Measurements from ENCODE around the gene OOSP1.
"Not testable (repeated sequence)": the region's sequence is repeated elsewhere in the genome, so short reads cannot be mapped to it uniquely, and the experiment has no call there.

Gene OOSP1, protein sequence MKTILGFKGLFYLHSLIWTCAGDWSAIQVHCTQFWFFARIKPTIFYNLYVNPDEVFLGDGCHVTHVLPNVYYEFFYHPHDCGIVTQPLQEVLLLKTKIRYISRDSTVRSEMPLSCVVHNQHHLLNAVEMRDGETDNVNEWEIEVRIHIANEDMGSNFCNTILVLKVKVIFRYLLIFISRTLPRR

DNA sequence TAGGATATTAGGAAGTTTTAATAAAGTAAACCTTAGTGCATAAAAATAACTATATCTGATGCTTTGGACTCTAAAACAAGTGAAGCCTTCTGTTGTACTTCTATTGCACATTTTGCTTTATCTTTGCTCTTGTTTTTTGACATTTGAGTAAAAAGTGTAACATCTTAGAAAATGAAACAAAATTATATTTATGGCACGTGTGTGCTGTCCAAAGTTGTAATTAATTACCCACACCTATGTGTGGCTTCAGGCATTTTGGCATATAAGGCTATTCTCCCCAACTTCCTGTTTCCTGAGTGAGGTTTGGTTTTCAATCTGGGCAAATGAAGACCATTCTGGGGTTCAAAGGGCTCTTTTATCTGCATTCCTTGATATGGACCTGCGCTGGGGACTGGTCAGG, at the start of gene OOSP1:
TSS of gene OOSP1 (plus strand) at position 301 of the 400 bp plus-strand sequence. CDS start at position 324, 23 bp downstream.
- no peak for DNase-seq

DNA sequence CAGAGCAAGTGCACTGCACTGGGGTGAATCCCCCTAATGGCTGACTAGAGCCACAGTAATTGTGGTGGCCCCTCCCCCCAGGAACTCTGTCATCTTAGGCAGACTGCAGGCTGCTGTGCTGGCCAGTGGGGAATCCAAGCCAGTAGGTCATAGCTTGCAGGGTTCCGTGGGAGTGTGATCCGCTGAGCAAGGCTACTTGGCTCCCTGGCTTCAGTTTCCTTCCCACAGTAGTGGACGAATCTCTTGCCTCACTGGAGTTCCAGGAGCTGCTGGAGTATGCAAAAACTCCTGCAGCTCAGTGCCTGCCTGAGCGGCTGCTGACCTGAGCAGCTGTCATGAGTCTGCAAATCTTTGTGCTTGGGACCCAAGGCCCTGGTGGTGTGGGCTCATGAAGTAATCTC, 46.5 kb upstream of the OOSP1 start:
- no peak for DNase-seq

DNA sequence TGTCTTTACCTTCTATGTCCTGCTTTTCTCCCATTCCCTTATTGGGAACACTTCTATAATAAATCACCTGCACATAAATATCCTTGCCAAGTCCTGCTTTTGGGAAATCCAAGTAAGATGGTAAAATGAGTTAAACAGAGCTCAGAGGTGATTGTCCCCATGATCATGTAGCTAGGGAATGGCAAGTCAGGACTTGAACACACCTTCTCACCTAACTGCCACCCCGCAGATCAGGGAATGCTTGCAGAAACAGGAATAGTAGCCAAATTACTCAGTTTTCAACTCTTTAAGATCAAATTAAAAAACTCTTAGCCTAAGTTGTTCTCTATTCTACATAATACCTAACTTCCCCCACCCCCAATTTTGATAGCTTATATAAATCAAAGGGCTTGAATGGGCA, 43.6 kb upstream of the OOSP1 start:
- DNase-seq: no peak

DNA sequence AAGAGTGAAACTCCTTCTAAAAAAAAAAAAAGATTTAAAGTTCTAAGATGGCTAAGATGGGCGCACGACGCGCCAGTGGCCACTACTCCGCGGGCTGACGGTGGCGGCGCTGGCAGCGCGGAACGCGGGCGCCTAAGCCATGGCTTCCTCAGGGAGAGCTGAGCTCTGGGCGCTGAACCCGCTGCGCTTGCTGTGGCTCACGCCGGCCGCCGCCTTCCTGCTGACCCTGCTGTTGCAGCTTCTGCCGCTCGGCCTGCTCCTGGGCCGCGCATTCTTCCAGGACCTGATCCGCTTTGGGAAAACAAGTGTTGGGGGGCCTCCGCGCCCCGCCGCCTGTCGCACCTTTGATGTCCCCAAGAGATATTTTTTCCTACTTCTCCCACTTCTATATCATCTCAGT, 40.2 kb upstream of the OOSP1 start:
- DNase-seq: no peak

DNA sequence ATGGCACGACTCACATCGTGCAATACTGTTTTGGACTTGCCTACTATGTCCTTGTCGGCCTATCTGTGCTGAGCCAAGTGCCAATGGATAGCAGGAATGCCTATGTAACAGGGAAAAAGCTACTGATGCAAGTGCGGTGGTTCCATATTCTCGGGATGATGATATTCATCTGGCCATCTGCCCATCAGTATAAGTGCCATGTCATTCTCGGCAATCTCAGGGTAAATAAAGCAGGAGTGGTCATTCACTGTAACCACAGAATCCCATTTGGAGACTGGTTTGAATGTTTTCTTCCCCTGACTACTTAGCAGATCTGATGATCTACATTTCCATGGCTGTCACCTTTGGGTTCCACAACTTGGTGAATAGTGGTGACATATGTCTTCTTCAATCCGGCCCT, 39.6 kb upstream of the OOSP1 start:
- no peak for DNase-seq

DNA sequence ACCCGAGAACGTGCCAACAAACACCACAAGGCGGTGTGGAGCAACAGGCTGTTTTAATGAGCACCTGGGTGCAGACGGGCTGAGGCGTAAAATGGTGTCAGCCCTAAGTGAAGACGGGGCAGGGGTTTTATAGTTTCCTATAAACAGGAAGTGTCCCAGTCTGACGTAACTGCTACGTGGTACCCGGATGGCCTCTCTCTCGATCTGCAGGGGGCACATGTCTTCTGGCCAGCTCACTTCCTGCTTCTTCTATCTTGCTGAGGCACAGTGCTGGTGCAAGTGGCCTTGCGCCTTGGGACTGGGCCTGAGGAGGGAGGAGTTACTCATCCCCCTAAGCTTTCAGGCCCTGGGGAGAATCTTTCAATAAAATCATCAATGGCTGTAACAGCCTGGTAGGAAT, 38.7 kb upstream of the OOSP1 start:
- no peak for DNase-seq

DNA sequence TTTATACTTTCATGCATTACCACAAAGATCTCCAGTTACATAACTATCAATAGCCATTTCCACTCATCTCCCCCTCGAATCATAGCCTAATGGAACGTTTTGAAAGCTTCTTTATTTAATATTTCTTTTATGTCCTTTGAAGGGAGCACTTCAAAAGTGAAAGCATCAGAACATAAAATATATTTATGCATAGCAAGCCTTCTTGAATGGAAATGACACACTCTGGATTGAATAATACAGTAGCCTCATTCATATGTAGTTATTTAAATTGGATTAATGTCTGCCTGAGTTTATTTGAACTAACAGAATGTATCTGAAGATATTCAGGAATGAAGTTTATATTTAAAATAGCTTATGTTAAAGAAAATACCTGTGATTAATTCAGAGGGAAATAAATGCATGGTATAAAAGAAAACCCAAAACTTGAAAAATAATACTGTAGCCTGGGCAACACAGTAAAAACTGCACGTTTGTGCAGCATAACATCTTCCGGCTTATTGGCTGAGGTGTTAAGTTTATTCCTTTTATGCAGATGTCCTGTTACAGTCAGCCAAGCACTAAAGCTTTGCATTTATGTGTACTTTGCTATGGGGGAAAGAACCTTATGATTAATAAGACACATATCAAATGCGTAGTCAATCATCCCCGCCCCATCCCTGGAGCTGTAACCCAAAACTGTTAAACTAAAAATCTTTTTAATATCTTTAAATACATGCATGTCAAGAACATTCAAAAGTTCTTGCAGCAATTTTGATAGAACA, 37.7 kb upstream of the OOSP1 start:
- DNase-seq: no peak

DNA sequence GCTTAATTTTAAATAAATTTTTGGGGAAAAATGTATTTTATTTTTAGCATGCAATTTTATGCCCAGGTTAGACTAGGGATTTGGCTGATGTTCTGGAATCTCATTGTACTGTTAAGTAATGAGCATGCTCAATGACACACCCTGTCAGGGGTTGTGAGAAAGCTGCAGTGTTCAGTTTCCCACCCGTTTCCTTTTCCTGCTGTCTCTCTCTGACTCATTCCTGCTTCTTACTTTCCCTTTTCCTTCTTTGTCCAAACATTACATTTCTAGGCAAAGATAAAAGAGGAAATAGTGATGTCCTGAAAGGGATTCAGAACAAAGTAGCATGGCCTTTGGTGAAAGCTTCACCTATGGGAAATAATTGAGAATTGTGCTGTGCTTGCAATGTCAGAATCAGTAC, 36.9 kb upstream of the OOSP1 start:
- DNase-seq: no peak

DNA sequence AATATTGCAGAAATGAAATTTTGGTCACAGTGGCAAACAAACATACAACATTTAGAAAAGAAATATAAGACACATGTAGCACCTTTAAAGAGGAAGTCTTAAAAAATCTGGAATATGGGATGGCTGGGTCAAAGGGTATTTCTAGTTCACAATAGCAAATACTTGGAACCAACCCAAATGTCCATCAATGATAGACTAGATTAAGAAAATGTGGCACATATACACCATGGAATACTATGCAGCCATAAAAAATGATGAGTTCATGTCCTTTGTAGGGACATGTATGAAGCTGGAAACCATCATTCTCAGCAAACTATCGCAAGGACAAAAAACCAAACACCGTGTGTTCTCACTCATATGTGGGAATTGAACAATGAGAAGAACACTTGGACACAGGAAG, 34.7 kb upstream of the OOSP1 start:
- not testable (repeated sequence) for DNase-seq

DNA sequence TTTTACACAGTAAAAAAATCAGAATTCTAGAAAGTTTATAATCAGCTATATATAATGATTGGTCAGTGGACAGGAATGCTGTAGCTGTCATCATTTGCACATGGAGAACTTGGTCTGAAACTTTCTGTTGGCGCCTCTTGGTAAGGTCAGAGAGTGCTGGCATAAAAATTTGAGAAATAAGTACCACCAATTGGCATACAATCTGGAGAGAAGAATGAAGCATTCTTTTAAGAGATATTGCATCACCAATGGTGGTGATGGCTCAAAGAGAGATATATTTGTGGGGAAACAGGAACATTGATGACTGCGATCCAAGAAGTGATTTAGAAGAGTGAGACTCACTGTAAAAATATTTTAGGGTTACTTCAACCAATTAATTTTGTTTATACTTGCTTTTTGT, 19.8 kb upstream of the OOSP1 start:
- DNase-seq: no peak

DNA sequence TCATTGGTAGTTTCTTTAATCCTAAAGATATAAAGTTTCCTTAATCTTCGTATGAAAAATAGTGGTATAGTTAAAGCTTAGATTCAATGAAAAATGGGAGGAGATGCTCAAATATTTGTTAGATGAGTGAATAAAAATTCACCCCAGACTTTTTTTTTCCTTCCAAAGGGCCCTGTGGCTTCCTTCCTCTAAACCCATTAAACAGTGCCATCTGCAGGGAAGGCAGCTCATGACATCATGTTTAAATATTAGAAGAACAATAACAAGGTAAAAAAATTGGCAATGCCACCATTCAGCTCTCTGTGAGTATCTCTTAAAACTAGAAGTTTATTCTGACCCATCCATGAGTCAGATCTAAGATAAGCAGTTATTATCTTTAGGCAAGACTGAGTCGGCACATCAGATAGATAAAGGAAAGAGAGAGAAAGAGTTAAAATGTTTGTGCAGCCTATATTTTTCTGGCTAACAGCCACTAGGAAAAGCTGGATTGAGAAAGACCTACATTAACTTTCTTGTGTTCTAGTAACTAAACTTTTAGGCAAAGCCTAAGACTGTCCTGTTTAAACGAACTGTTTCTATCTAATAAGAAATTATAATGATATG, 19.1 kb upstream of the OOSP1 start:
- no peak for DNase-seq

DNA sequence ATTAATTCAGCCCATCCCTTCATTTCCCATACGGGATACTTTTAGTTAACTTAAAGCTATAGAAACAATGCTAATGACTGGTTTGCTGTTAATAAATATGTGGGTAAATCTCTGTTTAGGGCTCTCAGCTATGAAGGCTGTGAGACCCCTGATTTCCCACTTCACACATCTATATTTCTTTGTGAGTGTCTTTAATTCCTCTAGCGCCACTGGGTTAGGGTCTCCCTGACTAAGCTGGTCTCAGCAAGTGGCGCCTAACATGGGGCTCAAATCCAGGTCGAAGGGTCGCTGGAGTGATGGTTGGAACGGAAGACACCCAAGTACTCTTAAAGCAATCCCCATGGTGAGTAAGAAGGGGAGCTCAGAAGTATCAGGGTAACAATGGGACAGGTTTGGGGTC, 14.4 kb upstream of the OOSP1 start:
- no peak for DNase-seq

DNA sequence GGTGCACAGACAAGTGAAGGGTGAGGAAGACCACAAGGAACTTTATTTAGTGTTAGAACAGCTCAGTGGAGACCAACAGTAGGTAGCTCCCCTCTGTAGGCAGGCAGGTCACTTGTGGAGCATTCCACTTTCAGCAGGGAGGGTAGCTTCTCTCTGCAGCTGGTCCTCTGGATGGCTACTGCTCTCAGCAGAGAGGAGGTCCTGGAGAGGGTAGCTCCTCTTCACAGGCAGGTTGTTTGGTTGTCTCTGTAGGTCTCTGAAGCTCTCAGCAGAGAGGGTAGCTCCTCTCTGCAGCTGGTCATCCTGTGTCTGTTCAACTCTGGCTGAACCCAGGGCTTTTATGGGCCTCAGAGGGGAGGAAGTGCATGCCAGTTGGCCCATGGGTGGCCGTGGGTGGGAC, 6.5 kb upstream of the OOSP1 start:
- no peak for DNase-seq

DNA sequence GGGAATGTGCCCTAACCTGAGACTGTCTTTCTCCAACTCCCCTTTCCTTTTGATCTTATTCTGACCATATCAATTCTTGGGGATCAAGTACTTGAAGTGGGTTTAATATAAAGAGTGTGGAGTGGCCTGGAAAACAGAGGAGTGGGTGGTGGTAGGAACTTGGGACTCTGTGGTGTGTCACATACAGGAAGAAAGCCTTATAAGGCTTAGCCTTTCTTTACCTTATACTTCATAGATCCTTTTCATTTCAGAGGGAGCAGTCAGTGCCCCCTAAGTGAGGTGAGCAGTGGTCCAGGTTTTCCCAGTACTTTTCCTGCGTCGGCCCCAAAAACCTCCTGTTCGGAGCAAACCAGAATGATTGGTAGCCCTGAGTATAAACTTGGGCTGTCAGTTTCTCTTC, 486 bp downstream of the OOSP1 start:
- no peak for DNase-seq

DNA sequence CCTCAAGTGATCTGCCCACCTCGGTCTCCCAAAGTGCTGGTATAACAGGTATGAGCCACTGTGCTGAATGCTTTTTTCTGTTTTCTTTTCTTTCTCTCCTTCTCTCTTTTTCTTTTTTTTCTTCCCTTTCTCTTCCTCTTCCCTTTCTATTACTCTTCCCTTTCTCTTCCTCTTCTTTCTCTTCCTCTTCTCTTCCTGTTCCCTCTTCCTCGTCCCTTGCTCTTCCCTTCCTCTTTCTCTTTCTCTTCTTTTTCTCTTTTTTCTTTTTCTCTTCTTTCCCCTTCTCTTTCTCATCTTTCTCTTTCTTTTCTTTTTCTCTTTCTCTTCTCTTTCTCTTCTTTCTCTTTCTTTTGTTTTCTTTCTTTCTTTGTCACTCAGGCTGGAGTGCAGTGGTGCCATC, 1.2 kb downstream of the OOSP1 start:
- no peak for DNase-seq

DNA sequence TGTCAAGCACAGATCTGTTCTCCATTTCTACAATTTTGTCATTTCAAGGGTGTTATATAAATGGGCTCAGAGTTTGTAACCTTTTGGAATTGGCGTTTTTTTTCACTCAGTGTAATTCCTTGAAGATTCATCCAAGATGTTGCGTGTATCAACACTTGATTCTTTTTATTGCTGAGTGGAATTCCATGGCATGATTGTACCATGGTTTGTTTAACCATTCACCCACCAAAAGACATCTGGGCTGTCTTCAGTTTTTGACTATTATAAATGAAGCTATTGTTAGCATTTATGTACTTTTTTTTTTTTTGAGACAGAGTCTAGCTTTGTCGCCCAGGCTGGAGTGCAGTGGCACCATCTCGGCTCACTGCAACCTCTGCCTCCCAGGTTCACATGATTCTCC, 2.9 kb downstream of the OOSP1 start:
- DNase-seq: no peak

DNA sequence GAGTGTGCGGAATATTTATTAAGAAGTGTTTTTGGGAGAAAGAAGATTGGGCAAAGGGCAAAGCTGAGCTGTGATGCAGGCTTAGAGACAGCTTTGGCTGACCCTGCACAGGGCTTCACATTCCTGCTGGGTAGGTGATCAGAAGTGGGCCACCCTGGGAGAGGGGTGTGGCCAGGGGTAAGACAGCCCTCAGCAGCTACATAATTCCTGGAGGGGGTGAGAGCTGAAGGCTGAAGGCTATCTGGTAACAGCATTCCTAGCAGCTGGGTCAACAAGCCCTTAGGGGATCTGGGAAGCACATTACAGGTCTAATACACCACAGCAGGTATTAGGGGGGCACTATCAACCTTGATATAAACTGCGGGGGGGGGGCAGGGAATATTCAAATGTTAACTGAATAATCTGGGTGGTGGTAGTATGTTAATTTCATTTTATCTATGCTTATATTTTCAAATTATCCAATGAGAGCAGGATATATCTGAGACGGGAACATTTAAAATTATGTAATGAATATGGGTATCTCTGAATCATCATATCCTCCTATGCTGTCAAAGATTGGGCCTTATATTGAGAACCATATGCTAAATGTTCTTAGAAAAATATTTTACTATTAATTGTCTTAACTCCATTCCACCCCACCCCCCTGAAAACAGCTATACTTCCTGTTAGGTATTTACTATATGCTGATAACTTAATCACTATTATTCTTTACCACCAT, 5.9 kb downstream of the OOSP1 start:
- no peak for DNase-seq

DNA sequence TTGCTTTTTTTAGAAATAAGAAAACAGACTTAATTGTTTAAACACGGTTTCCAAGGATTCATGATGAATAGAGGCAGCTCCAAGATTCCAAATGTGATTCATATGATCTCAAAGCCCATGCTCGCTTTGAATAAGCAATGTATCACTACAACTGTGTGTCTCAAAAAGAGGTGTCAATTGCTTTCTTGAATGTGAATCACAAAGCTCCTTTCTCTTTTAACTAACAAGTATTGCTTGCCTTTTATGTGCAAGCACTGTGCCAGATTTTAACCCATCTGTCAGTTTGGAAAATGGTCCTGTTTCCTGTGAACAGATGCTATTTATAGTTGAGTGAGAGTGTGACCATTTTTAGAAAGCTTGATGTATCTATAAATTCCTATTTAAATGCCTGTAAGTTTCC, 6.5 kb downstream of the OOSP1 start:
- DNase-seq: no peak

DNA sequence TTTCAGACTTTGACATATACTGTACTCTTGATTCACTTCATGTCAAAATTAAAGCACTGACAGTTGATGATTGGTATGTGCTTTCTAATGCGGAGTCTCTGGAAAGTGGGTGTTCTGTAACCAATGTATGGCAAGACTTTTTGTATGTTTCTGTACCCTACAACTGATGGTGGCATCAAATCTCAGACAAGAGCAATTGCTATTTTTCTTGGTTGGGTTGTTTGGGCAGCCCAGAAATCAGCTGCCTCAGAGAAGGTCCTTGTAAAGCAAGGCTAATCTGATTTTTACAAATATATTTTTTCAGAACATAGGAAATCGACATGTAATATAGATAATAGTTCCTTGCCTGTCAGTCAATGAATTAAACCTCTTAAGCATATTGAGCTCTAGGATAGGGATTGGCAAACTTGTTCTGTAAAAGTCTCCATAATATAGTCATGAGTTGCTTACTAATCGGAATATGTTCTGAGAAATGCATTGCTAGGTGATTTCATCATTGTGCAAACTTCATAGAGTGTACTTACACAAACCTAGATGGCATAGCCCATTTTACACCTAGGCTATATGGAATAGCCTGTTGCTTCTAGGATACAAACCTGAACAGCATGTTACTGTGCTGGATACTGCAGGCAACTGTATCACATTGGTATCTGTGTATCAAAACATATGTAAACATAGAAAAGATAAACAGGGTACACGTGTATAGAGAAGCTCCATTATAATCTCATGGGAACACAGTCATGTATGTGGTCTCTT, 15.4 kb downstream of the OOSP1 start:
- no peak for DNase-seq

DNA sequence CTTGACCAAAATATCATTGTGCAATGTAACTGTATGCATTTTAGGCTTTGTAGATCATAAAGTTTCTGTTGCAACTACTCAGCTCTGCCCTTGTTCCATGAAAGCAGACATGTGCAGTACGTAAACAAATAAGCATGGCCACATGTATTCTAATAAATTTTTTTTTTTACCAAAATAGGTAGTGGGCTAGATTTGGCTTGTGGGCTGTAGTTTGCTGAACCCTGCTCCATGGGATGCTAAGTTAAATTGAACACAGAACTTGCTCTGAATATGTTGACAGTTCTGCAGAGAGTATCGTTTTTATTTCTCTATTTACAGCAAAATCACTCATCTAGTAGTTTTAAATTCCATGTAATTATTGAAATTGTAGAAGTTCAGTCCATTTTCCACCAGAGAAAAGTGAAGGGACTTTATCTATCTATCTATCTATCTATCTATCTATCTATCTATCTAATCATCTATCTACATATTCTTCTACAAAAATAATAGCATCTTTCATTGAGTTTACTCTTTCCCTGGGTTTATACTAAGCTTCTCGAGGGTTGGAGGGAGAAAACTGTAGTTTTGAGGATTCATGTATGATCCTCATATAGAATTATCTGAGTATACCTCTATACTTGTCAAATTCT, 16.1 kb downstream of the OOSP1 start:
- no peak for DNase-seq

DNA sequence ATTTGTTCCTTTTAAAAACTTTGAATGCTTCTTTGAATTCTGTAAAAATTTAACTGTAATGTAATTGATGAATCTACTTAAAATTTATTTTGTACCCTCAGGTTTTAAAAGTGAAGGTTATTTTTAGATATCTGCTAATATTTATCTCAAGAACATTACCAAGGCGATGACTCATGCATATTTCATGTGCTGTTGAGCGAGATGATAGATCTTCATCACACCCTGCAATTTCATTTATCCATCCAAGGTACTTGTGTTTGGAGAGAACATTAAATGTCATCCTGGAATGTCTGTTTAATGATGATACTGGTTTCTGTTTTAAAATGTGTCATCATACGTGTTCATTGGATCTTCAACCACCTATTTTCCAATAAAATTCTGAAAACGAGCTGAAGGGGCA, 18.9 kb downstream of the OOSP1 start:
- no peak for DNase-seq

DNA sequence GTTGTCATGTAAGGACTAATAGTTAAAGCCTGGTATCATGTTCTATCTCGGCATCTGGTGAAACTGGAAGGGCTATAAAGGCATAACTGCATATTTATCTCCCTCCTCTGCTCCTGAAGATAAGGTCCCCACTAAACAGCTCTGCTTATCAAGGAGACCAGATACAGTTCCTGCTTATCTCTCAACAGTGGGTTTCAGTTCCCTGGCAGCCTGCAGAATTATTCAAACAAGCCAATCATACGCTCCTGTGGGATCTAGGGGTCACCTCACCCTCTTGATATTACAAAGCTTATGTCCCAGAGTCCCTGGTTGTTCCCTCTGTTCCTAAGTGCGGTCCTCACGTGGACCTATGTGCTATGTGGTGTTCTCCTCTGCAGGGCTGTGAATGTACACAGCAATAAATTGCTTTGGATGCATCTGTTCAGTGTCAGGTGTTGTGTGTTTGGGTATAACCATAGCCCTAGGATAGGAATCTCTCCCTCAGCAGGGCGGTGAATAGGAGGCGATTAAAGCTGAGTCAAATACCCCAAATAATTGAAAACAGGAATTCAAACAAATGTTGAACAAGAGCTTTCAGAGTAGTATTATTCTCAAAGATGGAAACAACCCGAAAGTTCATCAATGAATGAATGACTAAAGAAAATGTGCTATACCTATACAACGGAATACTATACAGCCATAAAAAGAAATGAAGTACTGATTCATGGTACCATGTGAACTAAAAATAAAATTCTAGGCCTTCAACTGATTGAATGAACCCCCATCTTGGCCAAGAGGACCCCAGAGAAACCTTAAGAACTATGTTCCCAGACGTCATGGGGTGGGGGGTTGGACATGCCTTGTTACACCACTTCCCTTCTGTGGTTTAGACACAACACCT, 22.5 kb downstream of the OOSP1 start:
- DNase-seq: no peak
